Type B pancreatic cell (in vitro differentiated cells): ENCODE data around the gene ADAMTS6. TPM values are rescaled to one million over a fixed set of nuclear protein-coding genes. Genes with fewer than 3 reads are reported as not detected.

Source experiments
- DNase-seq: peaks from one replicate; pipeline ENCODE4 v3.0.0; 2021; ENCODE audit warnings: mixed read lengths; ENCODE audit not compliant: unreplicated experiment; ENCODE audit errors: extremely low spot score
- H3K27ac Mint-ChIP-seq: 2 replicates; pipeline ENCODE4 v1.8.0; 2021; ENCODE audit warnings: mild to moderate bottlenecking, mixed read lengths
- H3K27me3 Mint-ChIP-seq: 2 replicates; pipeline ENCODE4 v1.8.0; 2021; ENCODE audit warnings: mixed read lengths
- H3K36me3 Mint-ChIP-seq: 2 replicates; pipeline ENCODE4 v1.8.0; 2021; ENCODE audit warnings: mixed read lengths
- H3K4me1 Mint-ChIP-seq: one replicate; pipeline ENCODE4 v1.8.0; 2021; ENCODE audit warnings: mixed read lengths; ENCODE audit not compliant: unreplicated experiment
- H3K4me3 Mint-ChIP-seq: 2 replicates; pipeline ENCODE4 v1.8.0; 2021; ENCODE audit warnings: mild to moderate bottlenecking, mixed read lengths
- H3K9me3 Mint-ChIP-seq: 2 replicates; pipeline ENCODE4 v1.8.0; 2021; ENCODE audit warnings: mixed read lengths
- CTCF ChIP-seq: fragments of 200-600 bp; sonication (generic); conservative IDR thresholded peaks from 2 replicates; pipeline ENCODE4 v1.5.0; 2021; ENCODE audit warnings: antibody characterized with exemption, mild to moderate bottlenecking
- total RNA-seq: library from RNA; stranded (reverse); gene quantifications from 2 replicates; pipeline ENCODE4 v1.2.1, GENCODE V29; 2021; ENCODE audit warnings: low replicate concordance

Gene ADAMTS6
- total RNA-seq, 1 donor from 2014 or later: 4.2 TPM

- H3K27ac Mint-ChIP-seq: peak overlapping the region; percentile 67
- no peaks in the 10 kb centered on the region for H3K36me3 Mint-ChIP-seq
- H3K9me3 Mint-ChIP-seq: no peaks in the 10 kb centered on the region
- no peaks in the 10 kb centered on the region for H3K27me3 Mint-ChIP-seq
- DNase-seq: no peak
- no peak overlapping the region for H3K4me3 Mint-ChIP-seq
- peaks cover 17% of the 10 kb centered on the region for H3K4me1 Mint-ChIP-seq
- peak; percentile 74 for TF ChIP-seq CTCF
These were observed 2.0 kb upstream of the ADAMTS6 start for GRCh38 chr5:65483546-65484346.

- no peak overlapping the region for H3K4me3 Mint-ChIP-seq
- H3K27ac Mint-ChIP-seq: peak overlapping the region; percentile 84
- DNase-seq: no peak
- TF ChIP-seq CTCF: no peak
- H3K9me3 Mint-ChIP-seq: no peaks in the 10 kb centered on the region
- no peaks in the 10 kb centered on the region for H3K27me3 Mint-ChIP-seq
- no peaks in the 10 kb centered on the region for H3K36me3 Mint-ChIP-seq
- peaks cover 17% of the 10 kb centered on the region for H3K4me1 Mint-ChIP-seq
These were observed 1.2 kb upstream of the ADAMTS6 start for GRCh38 chr5:65482736-65483545.

GRCh38 chr5:65482296-65482735, 596 bp upstream of the ADAMTS6 start:
- no peaks in the 10 kb centered on the region for H3K9me3 Mint-ChIP-seq
- H3K36me3 Mint-ChIP-seq: no peaks in the 10 kb centered on the region
- peaks cover 17% of the 10 kb centered on the region for H3K4me1 Mint-ChIP-seq
- DNase-seq: no peak
- TF ChIP-seq CTCF: no peak
- H3K27ac Mint-ChIP-seq: peak overlapping the region; percentile 84
- no peaks in the 10 kb centered on the region for H3K27me3 Mint-ChIP-seq
- no peak overlapping the region for H3K4me3 Mint-ChIP-seq

GRCh38 chr5:65481171-65481581, 544 bp downstream of the ADAMTS6 start:
- H3K4me1 Mint-ChIP-seq: peaks cover 17% of the 10 kb centered on the region
- H3K27ac Mint-ChIP-seq: peak overlapping the region; percentile 84
- H3K4me3 Mint-ChIP-seq: no peak overlapping the region
- no peaks in the 10 kb centered on the region for H3K27me3 Mint-ChIP-seq
- DNase-seq: no peak
- no peaks in the 10 kb centered on the region for H3K9me3 Mint-ChIP-seq
- H3K36me3 Mint-ChIP-seq: no peaks in the 10 kb centered on the region
- no peak for TF ChIP-seq CTCF

GRCh38 chr5:65480306-65480865, 1.3 kb downstream of the ADAMTS6 start:
- TF ChIP-seq CTCF: no peak
- no peak for DNase-seq

More at GRCh38 chr5:65480306-65480865, 1.3 kb downstream of the ADAMTS6 start:
- H3K27ac Mint-ChIP-seq: no peak overlapping the region
- no peak overlapping the region for H3K4me3 Mint-ChIP-seq
- peaks cover 17% of the 10 kb centered on the region for H3K4me1 Mint-ChIP-seq
- no peaks in the 10 kb centered on the region for H3K27me3 Mint-ChIP-seq
- no peaks in the 10 kb centered on the region for H3K36me3 Mint-ChIP-seq
- H3K9me3 Mint-ChIP-seq: no peaks in the 10 kb centered on the region
